CD8-positive, alpha-beta memory T cell (primary cell): ENCODE results near the gene TNFRSF14. TPM values are rescaled to one million over a fixed set of nuclear protein-coding genes. Genes with fewer than 3 reads are reported as not detected.

Source experiments
- CTCF ChIA-PET: fragments of 350-600 bp; sonication (Branson Sonifier 250); formaldehyde crosslinking; loops from one replicate; lab custom pipeline; 2021; ENCODE audit warnings: antibody characterized with exemption; lab: Charles Lee
- POLR2A ChIA-PET: fragments of 350-600 bp; sonication (Branson Sonifier 250); formaldehyde crosslinking; loops from one replicate; lab custom pipeline; 2021; ENCODE audit warnings: antibody characterized with exemption; lab: Charles Lee
- DNase-seq, 5 donors: peaks; one replicate each; pipeline versions ENCODE4 v3.0.0 to v3.0.0-alpha.2; 2020 to 2022; ENCODE audit warnings: mixed read lengths in 1 of 5
- H3K27ac ChIP-seq: one replicate; pipeline ENCODE4 v1.7.0; 2013; ENCODE audit warnings: low read depth, mild to moderate bottlenecking, low read length, moderate library complexity
- H3K27me3 ChIP-seq: 2 replicates; pipeline ENCODE4 v1.7.0; 2013; ENCODE audit warnings: low read length, mild to moderate bottlenecking; ENCODE audit not compliant: insufficient read depth, poor library complexity, severe bottlenecking
- H3K36me3 ChIP-seq: 2 replicates; pipeline ENCODE4 v1.7.0; 2013; ENCODE audit warnings: mild to moderate bottlenecking, low read length, moderate library complexity; ENCODE audit not compliant: insufficient read depth
- H3K4me1 ChIP-seq: 2 replicates; pipeline ENCODE4 v1.7.0; 2013; ENCODE audit warnings: mild to moderate bottlenecking, low read length, moderate library complexity; ENCODE audit not compliant: insufficient read depth
- H3K4me3 ChIP-seq: 2 replicates; pipeline ENCODE4 v1.7.0; 2013; ENCODE audit warnings: mild to moderate bottlenecking, low read length
- H3K9me3 ChIP-seq: 2 replicates; pipeline ENCODE4 v1.7.0; 2013; ENCODE audit warnings: mild to moderate bottlenecking, low read length
- H3K27ac Mint-ChIP-seq, 8 donors: one replicate each; pipeline ENCODE4 v1.8.0; 2020 to 2021; ENCODE audit warnings: mixed read lengths in 8 of 8, mild to moderate bottlenecking in 6 of 8, inconsistent platforms in 3 of 8, moderate library complexity in 3 of 8
- H3K27me3 Mint-ChIP-seq, 2 donors: one replicate each; pipeline ENCODE4 v1.8.0; 2020 to 2021; ENCODE audit warnings: mixed read lengths in 2 of 2, mild to moderate bottlenecking in 1 of 2, moderate library complexity in 1 of 2
- H3K36me3 Mint-ChIP-seq, 3 donors: one replicate each; pipeline ENCODE4 v1.8.0; 2020 to 2021; ENCODE audit warnings: mixed read lengths in 3 of 3, inconsistent platforms in 1 of 3, mild to moderate bottlenecking in 1 of 3
- H3K4me1 Mint-ChIP-seq, 3 donors: one replicate each; pipeline ENCODE4 v1.8.0; 2020 to 2021; ENCODE audit warnings: mixed read lengths in 3 of 3, inconsistent platforms in 1 of 3, mild to moderate bottlenecking in 1 of 3
- H3K4me3 Mint-ChIP-seq, 7 donors: one replicate each; pipeline ENCODE4 v1.8.0; 2020 to 2021; ENCODE audit warnings: mixed read lengths in 7 of 7, mild to moderate bottlenecking in 6 of 7, moderate library complexity in 4 of 7, inconsistent platforms in 2 of 7
- H3K9me3 Mint-ChIP-seq, 5 donors: one replicate each; pipeline ENCODE4 v1.8.0; 2020 to 2022; ENCODE audit warnings: mixed read lengths in 5 of 5, mild to moderate bottlenecking in 3 of 5, moderate library complexity in 2 of 5, inconsistent platforms in 1 of 5
- polyA plus RNA-seq: library from polyadenylated mRNA; unstranded; fragments of 300-500 nt; fragmentation: Illumina TruSeq; gene quantifications from one replicate; pipeline ENCODE4 v1.2.3, GENCODE V29; 2021
- total RNA-seq, 2 experiments: library from RNA; stranded (reverse); gene quantifications; one replicate each; pipeline ENCODE4 v1.2.3, GENCODE V29; 2021

TNFRSF14 gene
- total and polyA plus RNA-seq, 3 experiments from 2014 or later: 51.6 to 168 (median 164) TPM

DNA sequence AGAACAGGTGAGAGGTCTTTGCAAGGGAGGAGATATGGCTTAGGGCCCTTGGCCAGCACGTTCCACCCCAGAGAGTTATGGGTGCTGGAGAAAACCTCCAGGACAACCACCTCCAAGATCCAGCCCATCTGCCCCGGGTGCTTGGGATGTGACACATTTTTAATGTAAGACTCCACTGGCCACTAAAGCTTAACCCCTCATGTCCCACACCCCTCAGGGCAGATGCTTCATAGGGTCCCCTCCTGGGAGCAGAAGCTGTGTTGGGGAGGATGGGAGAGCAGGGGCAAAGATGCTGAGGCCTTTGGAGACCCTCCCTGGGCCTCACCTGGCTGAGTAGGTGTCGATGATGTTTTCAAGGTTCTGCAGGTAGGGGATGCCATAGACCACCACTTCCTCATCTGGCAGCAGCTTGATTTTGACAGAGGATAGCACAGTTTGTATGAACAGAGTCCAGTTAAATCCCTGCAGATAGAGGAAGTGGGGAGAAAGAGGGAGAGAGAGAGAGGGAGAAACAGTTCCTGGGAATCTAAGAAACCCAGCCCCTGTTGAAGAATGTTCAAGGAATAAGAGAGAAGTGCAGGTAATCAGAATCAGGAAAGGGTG is 42.3 kb downstream of the TNFRSF14 start:
- peaks cover 4 to 5% of the 10 kb centered on the region in 2 donors for H3K27me3 Mint-ChIP-seq
- H3K36me3 ChIP-seq: no peaks in the 10 kb centered on the region
- peak overlapping the region in 1 of 8 donors; percentile 7 for H3K27ac Mint-ChIP-seq
- ChIA-PET CTCF (no interaction called here), POLR2A (no interaction called here)
- no peak overlapping the region for H3K4me3 ChIP-seq
- no peak for DNase-seq
- H3K9me3 ChIP-seq: no peaks in the 10 kb centered on the region
- no peaks in the 10 kb centered on the region for H3K36me3 Mint-ChIP-seq
- peaks cover 0 to 4% (median 3%) of the 10 kb centered on the region in 5 donors for H3K9me3 Mint-ChIP-seq
- no peak overlapping the region for H3K27ac ChIP-seq
- H3K27me3 ChIP-seq: no peaks in the 10 kb centered on the region
- H3K4me1 Mint-ChIP-seq: no peaks in the 10 kb centered on the region
- H3K4me3 Mint-ChIP-seq: no peak overlapping the region
- no peaks in the 10 kb centered on the region for H3K4me1 ChIP-seq

DNA sequence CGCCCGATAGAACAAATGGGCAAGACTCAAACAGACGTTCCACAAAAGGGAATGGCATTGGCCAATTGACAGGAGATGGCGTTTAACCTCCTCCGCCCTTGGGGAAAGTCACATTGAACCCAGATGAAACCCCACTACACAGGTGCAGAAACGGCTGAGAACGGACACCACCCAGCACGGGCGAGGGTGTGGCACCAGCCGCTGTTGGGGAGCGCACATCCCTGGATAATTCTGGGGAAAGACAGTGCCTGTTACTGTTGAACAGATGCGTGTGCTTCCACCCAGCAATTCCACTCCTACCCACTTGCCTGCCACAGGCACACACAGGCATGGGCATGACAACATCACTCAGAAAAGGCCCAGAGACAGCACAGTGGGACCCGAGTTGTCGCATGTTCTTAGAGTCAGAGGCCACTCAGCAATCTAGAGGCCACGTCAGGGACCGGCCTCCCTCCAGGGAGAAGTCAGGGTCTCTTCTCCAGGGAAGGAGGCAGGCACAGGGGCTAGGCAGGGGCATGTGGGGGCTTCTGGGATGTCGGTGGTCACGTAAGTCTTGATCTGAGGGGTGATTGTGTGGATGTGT is 45.6 kb downstream of the TNFRSF14 start:
- Histone ChIP-seq H3K9me3 (no peaks in the 10 kb centered on the region), H3K4me1 (no peaks in the 10 kb centered on the region), H3K27me3 (no peaks in the 10 kb centered on the region), H3K27ac (no peak overlapping the region), H3K4me3 (no peak overlapping the region), H3K36me3 (no peaks in the 10 kb centered on the region)
- Mint-ChIP-seq H3K9me3 (peaks cover 0 to 4% (median 3%) of the 10 kb centered on the region in 5 donors), H3K27ac (peak overlapping the region in 1 of 8 donors; percentile 4), H3K27me3 (peaks cover 4 to 5% of the 10 kb centered on the region in 2 donors), H3K4me3 (no peak overlapping the region), H3K36me3 (no peaks in the 10 kb centered on the region), H3K4me1 (no peaks in the 10 kb centered on the region)
- DNase-seq: no peak
- POLR2A ChIA-PET: no interaction called here
- CTCF ChIA-PET: no interaction called here

DNA sequence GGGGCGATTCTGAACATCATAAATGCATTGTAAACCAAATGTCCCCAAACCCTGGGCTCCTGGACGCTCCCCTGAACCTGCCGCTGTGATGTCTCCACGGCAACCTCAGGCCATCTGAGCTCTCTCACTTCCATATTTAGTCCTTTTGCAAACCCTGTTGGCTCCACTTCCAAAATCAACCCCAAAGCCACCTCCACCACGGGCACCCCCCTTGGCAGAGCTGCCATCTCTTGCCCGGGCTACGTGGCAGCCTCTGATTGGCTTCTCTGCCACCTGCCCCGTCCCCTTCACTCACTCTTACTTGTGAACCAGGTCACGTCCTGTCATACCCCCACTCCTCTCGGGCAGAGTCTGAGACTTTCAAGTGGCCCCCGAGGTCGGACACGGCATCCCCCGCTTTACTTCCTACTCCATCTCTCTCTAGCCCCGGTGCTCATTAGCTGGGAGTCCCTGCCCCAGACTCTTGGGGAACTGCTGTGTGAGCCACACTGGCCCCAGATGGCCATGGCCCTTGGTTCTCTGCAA is 46.2 kb downstream of the TNFRSF14 start:
- no peaks in the 10 kb centered on the region for H3K4me1 ChIP-seq
- H3K36me3 Mint-ChIP-seq: no peaks in the 10 kb centered on the region
- H3K4me3 ChIP-seq: no peak overlapping the region
- H3K4me3 Mint-ChIP-seq: no peak overlapping the region
- no peak overlapping the region for H3K27ac Mint-ChIP-seq
- no peaks in the 10 kb centered on the region for H3K9me3 ChIP-seq
- no peaks in the 10 kb centered on the region for H3K36me3 ChIP-seq
- H3K27me3 Mint-ChIP-seq: peaks cover 3 to 5% of the 10 kb centered on the region in 2 donors
- no peak overlapping the region for H3K27ac ChIP-seq
- DNase-seq: no peak
- H3K4me1 Mint-ChIP-seq: no peaks in the 10 kb centered on the region
- POLR2A ChIA-PET: no interaction called here
- CTCF ChIA-PET: no interaction called here
- peaks cover 0 to 4% (median 3%) of the 10 kb centered on the region in 5 donors for H3K9me3 Mint-ChIP-seq
- no peaks in the 10 kb centered on the region for H3K27me3 ChIP-seq

DNA sequence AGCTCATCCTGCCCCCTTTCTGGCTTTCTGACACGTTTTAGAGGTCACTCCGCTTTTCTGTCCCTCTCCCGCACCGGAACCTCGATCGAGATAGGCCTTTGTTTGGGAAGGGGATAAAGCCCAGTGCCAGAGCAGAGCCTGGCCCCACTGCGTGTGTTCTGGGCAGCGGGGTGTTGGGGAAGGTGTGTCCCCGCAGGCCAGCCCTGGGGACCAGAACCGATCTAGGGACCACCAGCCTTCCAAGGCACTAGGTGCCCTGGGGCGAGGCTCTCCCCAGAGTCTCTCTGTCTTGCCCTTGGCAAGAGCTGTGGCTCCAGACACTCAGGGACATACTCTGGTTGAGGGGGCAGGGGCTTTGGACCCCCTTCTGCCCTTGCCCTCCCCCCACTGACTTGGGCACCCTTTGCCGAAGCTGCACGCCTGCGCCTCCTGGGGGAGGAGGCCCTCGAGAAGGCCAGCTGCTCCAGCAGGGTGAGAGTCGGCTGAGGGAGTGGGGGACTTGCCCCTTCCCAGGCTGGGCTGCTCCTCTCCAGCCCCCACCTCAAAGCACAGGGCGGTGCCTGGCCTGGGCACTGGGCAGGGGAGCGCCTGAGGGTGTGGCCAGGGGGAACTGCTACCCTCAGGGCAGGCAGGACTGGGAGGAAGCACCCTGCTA is 46.8 kb downstream of the TNFRSF14 start:
- CTCF ChIA-PET: no interaction called here

DNA sequence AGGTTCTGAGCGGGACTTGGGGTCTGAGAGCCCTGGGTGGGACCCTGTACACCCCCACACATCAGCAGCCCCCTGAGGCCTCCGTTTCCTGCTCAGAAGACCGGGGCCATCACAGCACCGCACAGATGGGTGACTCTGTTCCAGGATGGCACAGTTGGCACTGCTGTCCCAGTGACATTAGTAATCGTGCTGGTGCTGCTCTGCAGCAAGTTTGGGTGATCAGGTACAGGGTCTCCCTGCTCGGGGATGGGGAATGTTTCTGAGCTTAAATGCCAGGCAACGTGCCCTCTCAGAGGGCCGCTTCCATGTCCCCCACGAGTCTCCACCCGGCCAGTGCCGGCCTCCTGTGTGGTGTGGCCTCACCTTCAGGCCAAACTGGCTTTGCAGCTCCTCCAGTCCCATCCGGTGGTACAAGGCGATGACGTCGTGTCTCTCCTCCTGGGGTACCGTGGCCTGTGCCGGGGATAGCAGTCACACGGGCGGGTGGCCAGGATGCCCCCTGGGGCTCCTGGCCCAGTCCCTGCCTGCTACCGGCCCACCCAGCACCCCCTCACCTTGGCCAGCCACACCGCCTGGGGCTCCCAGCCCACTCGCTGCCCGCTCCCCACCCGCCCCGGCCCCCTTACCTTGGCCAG is 47.5 kb downstream of the TNFRSF14 start:
- H3K36me3 Mint-ChIP-seq: no peaks in the 10 kb centered on the region
- H3K9me3 ChIP-seq: no peaks in the 10 kb centered on the region
- H3K27ac Mint-ChIP-seq: no peak overlapping the region
- no peak overlapping the region for H3K4me3 Mint-ChIP-seq
- H3K36me3 ChIP-seq: no peaks in the 10 kb centered on the region
- CTCF ChIA-PET: no interaction called here
- no peaks in the 10 kb centered on the region for H3K4me1 ChIP-seq
- H3K4me3 ChIP-seq: no peak overlapping the region
- H3K4me1 Mint-ChIP-seq: peaks cover 0 to 1% (median 0%) of the 10 kb centered on the region in 3 donors
- H3K9me3 Mint-ChIP-seq: peaks cover 0 to 2% (median under 1%) of the 10 kb centered on the region in 5 donors
- no peak for DNase-seq
- H3K27me3 Mint-ChIP-seq: peaks cover 3 to 5% of the 10 kb centered on the region in 2 donors
- no peak overlapping the region for H3K27ac ChIP-seq
- POLR2A ChIA-PET: no interaction called here
- H3K27me3 ChIP-seq: no peaks in the 10 kb centered on the region

More for the DNA sequence above, 46.8 kb downstream of the TNFRSF14 start:
- Histone ChIP-seq H3K9me3 (no peaks in the 10 kb centered on the region), H3K27ac (no peak overlapping the region), H3K4me1 (no peaks in the 10 kb centered on the region), H3K4me3 (no peak overlapping the region), H3K36me3 (no peaks in the 10 kb centered on the region), H3K27me3 (no peaks in the 10 kb centered on the region)
- H3K36me3 Mint-ChIP-seq: no peaks in the 10 kb centered on the region
- peaks cover 0 to 4% (median 3%) of the 10 kb centered on the region in 5 donors for H3K9me3 Mint-ChIP-seq
- H3K27ac Mint-ChIP-seq: peak overlapping the region in 1 of 8 donors; percentile 37
- H3K4me1 Mint-ChIP-seq: no peaks in the 10 kb centered on the region
- DNase-seq: no peak
- peaks cover 3 to 5% of the 10 kb centered on the region in 2 donors for H3K27me3 Mint-ChIP-seq
- POLR2A ChIA-PET: no interaction called here
- H3K4me3 Mint-ChIP-seq: no peak overlapping the region

DNA sequence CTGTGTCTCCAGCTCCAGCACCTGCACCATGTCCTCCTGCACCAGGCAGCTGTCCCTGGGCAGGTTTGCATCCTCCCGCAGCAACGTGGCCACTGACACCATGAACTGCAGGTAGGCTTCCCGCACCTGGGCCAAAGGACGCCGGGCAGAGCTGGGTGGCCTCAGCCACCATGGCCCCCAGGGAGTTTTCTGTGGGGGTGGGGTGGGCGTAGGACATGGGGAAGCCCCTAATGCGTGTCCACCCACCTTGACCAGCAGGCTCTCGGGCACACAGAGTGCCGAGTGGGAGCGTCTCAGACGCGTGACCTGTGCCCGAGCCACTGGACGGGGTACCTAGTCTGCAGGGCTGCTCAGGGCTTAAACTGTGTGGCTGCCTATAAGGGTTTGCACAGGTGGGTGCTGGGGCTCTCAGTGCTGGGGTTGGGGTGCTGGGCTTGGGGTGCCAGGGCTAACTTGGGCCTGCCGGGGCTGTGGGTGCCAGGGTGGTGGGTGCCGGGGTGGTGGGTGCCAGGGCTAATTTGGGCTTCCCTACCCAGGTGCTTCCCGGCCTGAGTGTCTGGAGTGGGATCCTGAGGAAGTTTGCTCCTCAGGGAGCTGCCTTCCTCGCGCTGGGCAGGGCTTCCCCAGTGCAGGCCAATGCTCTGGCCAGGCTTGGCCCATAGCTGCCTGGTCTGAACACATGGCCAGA is 48.1 kb downstream of the TNFRSF14 start:
- Mint-ChIP-seq H3K27me3 (peaks cover 3 to 5% of the 10 kb centered on the region in 2 donors), H3K9me3 (no peaks in the 10 kb centered on the region), H3K4me3 (no peak overlapping the region), H3K27ac (no peak overlapping the region), H3K4me1 (peaks cover 0 to 1% (median 0%) of the 10 kb centered on the region in 3 donors), H3K36me3 (no peaks in the 10 kb centered on the region)
- Histone ChIP-seq H3K27me3 (no peaks in the 10 kb centered on the region), H3K27ac (no peak overlapping the region), H3K36me3 (no peaks in the 10 kb centered on the region), H3K9me3 (no peaks in the 10 kb centered on the region), H3K4me1 (no peaks in the 10 kb centered on the region), H3K4me3 (no peak overlapping the region)
- ChIA-PET POLR2A (no interaction called here), CTCF (no interaction called here)
- DNase-seq: peak in 1 of 5 donors; percentile 49

DNA sequence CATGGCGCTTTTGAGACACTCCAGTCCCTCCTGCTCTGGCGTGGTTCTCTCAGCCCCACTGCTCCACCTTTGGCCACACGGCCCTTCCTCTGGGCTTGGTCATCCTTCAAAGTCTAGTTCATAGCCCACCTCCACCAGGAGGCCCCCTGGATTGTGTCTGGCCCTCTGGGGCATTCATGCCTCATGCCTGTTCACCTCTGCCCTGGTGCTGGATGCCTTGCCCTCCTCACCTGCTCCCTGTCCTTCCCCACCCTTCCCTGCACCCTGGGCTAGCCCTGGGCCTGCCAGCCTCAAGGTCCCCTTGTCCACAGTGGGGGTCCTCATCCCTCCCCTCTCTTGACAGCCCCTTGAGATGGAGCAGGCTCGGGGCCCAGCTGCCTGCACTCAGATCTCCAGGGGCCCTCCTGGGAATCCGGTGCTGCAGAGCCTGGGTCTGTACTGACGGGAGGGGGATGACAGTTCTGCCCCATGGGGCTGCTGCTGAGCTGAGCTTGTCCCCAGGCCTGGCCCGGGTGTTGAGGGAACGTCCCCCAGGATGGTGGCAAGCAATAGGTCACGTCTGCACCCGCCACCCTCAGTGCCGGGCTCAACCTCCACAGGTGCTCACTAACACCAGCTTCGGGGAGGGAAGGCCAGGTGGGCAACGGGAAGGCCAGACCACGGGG is 48.8 kb downstream of the TNFRSF14 start:
- H3K9me3 Mint-ChIP-seq: no peaks in the 10 kb centered on the region
- CTCF ChIA-PET: no interaction called here
- Histone ChIP-seq H3K4me1 (no peaks in the 10 kb centered on the region), H3K27me3 (no peaks in the 10 kb centered on the region), H3K9me3 (no peaks in the 10 kb centered on the region), H3K27ac (no peak overlapping the region), H3K36me3 (no peaks in the 10 kb centered on the region), H3K4me3 (no peak overlapping the region)
- DNase-seq: no peak
- H3K36me3 Mint-ChIP-seq: no peaks in the 10 kb centered on the region
- H3K4me3 Mint-ChIP-seq: no peak overlapping the region
- POLR2A ChIA-PET: no interaction called here
- H3K27me3 Mint-ChIP-seq: peaks cover 3 to 5% of the 10 kb centered on the region in 2 donors
- no peak overlapping the region for H3K27ac Mint-ChIP-seq
- peaks cover 0 to 1% (median 0%) of the 10 kb centered on the region in 3 donors for H3K4me1 Mint-ChIP-seq
